ENCODE results near the gene CCDC120. TPM values are rescaled to one million over a fixed set of nuclear protein-coding genes. Genes with fewer than 3 reads are reported as not detected.

The CCDC120 gene
- total and polyA plus RNA-seq, 9 of the 15 experiments (the other 6 are each of a cell fraction or from before 2014, with no cell fraction given), result 0.13 to 3.6 (median 0.54) TPM

DNA sequence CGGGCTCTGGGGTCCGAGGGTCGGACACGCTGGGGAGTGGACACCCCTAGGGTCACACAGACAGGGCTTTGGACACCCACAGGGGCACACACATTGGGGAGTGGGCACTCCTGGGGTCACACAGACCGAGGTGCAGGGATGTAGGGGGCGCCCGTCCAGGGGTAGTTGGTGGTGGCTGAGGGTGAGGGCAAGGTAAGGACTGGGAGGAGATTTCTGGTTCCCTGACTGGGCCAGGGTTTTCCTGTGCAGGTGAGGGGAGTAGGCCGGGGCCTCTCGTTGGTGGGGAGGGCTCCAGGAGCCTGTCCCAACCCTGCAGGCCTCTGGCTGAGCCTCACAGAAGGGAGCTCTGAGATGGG is 42.8 kb downstream of the CCDC120 start (continued):
- TF ChIP-seq, protein P1, sequence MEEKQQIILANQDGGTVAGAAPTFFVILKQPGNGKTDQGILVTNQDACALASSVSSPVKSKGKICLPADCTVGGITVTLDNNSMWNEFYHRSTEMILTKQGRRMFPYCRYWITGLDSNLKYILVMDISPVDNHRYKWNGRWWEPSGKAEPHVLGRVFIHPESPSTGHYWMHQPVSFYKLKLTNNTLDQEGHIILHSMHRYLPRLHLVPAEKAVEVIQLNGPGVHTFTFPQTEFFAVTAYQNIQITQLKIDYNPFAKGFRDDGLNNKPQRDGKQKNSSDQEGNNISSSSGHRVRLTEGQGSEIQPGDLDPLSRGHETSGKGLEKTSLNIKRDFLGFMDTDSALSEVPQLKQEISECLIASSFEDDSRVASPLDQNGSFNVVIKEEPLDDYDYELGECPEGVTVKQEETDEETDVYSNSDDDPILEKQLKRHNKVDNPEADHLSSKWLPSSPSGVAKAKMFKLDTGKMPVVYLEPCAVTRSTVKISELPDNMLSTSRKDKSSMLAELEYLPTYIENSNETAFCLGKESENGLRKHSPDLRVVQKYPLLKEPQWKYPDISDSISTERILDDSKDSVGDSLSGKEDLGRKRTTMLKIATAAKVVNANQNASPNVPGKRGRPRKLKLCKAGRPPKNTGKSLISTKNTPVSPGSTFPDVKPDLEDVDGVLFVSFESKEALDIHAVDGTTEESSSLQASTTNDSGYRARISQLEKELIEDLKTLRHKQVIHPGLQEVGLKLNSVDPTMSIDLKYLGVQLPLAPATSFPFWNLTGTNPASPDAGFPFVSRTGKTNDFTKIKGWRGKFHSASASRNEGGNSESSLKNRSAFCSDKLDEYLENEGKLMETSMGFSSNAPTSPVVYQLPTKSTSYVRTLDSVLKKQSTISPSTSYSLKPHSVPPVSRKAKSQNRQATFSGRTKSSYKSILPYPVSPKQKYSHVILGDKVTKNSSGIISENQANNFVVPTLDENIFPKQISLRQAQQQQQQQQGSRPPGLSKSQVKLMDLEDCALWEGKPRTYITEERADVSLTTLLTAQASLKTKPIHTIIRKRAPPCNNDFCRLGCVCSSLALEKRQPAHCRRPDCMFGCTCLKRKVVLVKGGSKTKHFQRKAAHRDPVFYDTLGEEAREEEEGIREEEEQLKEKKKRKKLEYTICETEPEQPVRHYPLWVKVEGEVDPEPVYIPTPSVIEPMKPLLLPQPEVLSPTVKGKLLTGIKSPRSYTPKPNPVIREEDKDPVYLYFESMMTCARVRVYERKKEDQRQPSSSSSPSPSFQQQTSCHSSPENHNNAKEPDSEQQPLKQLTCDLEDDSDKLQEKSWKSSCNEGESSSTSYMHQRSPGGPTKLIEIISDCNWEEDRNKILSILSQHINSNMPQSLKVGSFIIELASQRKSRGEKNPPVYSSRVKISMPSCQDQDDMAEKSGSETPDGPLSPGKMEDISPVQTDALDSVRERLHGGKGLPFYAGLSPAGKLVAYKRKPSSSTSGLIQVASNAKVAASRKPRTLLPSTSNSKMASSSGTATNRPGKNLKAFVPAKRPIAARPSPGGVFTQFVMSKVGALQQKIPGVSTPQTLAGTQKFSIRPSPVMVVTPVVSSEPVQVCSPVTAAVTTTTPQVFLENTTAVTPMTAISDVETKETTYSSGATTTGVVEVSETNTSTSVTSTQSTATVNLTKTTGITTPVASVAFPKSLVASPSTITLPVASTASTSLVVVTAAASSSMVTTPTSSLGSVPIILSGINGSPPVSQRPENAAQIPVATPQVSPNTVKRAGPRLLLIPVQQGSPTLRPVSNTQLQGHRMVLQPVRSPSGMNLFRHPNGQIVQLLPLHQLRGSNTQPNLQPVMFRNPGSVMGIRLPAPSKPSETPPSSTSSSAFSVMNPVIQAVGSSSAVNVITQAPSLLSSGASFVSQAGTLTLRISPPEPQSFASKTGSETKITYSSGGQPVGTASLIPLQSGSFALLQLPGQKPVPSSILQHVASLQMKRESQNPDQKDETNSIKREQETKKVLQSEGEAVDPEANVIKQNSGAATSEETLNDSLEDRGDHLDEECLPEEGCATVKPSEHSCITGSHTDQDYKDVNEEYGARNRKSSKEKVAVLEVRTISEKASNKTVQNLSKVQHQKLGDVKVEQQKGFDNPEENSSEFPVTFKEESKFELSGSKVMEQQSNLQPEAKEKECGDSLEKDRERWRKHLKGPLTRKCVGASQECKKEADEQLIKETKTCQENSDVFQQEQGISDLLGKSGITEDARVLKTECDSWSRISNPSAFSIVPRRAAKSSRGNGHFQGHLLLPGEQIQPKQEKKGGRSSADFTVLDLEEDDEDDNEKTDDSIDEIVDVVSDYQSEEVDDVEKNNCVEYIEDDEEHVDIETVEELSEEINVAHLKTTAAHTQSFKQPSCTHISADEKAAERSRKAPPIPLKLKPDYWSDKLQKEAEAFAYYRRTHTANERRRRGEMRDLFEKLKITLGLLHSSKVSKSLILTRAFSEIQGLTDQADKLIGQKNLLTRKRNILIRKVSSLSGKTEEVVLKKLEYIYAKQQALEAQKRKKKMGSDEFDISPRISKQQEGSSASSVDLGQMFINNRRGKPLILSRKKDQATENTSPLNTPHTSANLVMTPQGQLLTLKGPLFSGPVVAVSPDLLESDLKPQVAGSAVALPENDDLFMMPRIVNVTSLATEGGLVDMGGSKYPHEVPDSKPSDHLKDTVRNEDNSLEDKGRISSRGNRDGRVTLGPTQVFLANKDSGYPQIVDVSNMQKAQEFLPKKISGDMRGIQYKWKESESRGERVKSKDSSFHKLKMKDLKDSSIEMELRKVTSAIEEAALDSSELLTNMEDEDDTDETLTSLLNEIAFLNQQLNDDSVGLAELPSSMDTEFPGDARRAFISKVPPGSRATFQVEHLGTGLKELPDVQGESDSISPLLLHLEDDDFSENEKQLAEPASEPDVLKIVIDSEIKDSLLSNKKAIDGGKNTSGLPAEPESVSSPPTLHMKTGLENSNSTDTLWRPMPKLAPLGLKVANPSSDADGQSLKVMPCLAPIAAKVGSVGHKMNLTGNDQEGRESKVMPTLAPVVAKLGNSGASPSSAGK (IDR thresholded peaks at IDR 0.05), result no peak; the same call in 1 of the 2 replicates
- TF ChIP-seq PCBP1 (IDR thresholded peaks at IDR 0.05; ENCODE audit: low read depth, low read length, poor library complexity, severe bottlenecking) (no peak), ZNF384 (IDR thresholded peaks at IDR 0.05; ENCODE audit: low read depth, low read length) (no peak), E2F3 (CRISPR knock-in tag; IDR thresholded peaks at IDR 0.05) (0 out of 2 replicates have a peak, but pooled peaks have one; percentile 38), TOE1 (IDR thresholded peaks at IDR 0.05; ENCODE audit: borderline replicate concordance) (0 out of 2 replicates have a peak, but pooled peaks have one; percentile 16), TOE1 (CRISPR knock-in tag; IDR thresholded peaks at IDR 0.05; ENCODE audit: borderline replicate concordance, low read depth) (no peak), SMAD4 (CRISPR knock-in tag; conservative IDR thresholded peaks at IDR 0.05) (peak; percentile 38; the same call in 1 of the 2 replicates), SAP30 (IDR thresholded peaks at IDR 0.05; ENCODE audit: borderline replicate concordance, insufficient read depth, low read depth, low read length, poor library complexity, severe bottlenecking) (no peak)
- TF ChIP-seq, protein P2, sequence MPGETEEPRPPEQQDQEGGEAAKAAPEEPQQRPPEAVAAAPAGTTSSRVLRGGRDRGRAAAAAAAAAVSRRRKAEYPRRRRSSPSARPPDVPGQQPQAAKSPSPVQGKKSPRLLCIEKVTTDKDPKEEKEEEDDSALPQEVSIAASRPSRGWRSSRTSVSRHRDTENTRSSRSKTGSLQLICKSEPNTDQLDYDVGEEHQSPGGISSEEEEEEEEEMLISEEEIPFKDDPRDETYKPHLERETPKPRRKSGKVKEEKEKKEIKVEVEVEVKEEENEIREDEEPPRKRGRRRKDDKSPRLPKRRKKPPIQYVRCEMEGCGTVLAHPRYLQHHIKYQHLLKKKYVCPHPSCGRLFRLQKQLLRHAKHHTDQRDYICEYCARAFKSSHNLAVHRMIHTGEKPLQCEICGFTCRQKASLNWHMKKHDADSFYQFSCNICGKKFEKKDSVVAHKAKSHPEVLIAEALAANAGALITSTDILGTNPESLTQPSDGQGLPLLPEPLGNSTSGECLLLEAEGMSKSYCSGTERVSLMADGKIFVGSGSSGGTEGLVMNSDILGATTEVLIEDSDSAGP (CRISPR knock-in tag; IDR thresholded peaks at IDR 0.05), result no peak
- TF ChIP-seq, protein P3, sequence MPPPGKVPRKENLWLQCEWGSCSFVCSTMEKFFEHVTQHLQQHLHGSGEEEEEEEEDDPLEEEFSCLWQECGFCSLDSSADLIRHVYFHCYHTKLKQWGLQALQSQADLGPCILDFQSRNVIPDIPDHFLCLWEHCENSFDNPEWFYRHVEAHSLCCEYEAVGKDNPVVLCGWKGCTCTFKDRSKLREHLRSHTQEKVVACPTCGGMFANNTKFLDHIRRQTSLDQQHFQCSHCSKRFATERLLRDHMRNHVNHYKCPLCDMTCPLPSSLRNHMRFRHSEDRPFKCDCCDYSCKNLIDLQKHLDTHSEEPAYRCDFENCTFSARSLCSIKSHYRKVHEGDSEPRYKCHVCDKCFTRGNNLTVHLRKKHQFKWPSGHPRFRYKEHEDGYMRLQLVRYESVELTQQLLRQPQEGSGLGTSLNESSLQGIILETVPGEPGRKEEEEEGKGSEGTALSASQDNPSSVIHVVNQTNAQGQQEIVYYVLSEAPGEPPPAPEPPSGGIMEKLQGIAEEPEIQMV (tag; conservative IDR thresholded peaks at IDR 0.05; ENCODE audit: low read depth), result no peak
- TF ChIP-seq, protein P4, sequence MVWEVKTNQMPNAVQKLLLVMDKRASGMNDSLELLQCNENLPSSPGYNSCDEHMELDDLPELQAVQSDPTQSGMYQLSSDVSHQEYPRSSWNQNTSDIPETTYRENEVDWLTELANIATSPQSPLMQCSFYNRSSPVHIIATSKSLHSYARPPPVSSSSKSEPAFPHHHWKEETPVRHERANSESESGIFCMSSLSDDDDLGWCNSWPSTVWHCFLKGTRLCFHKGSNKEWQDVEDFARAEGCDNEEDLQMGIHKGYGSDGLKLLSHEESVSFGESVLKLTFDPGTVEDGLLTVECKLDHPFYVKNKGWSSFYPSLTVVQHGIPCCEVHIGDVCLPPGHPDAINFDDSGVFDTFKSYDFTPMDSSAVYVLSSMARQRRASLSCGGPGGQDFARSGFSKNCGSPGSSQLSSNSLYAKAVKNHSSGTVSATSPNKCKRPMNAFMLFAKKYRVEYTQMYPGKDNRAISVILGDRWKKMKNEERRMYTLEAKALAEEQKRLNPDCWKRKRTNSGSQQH (CRISPR knock-in tag; IDR thresholded peaks at IDR 0.05), result no peak
